Karpas-422 (cell line): ENCODE data around the gene FLAD1. TPM values are rescaled to one million over a fixed set of nuclear protein-coding genes. Genes with fewer than 3 reads are reported as not detected.

Experiments
- DNase-seq: peaks from one replicate; pipeline ENCODE4 v3.0.0-alpha.2; 2015
- H2AFZ ChIP-seq: fragments of 200-600 bp; sonication (generic); 2 replicates; pipeline ENCODE4 v1.6.1; 2014; ENCODE audit warnings: antibody characterized with exemption, low read length, mixed read lengths
- H3K27ac ChIP-seq: fragments of 200-600 bp; sonication (generic); 2 replicates; pipeline ENCODE4 v1.5.1; 2014; ENCODE audit warnings: mild to moderate bottlenecking, low read length, moderate library complexity
- H3K27me3 ChIP-seq: fragments of 200-600 bp; sonication (generic); 2 replicates; pipeline ENCODE4 v1.6.1; 2014; ENCODE audit warnings: low read length, mixed read lengths
- H3K36me3 ChIP-seq: fragments of 200-600 bp; sonication (generic); 2 replicates; pipeline ENCODE4 v1.6.1; 2014; ENCODE audit warnings: low read length, mixed read lengths; ENCODE audit not compliant: insufficient read depth
- H3K4me1 ChIP-seq: fragments of 200-600 bp; sonication (generic); 2 replicates; pipeline ENCODE4 v1.6.1; 2014; ENCODE audit warnings: mild to moderate bottlenecking, low read length, mixed read lengths
- H3K4me2 ChIP-seq: fragments of 200-600 bp; sonication (generic); 2 replicates; pipeline ENCODE4 v1.6.1; 2014; ENCODE audit warnings: low read length, low read depth, mild to moderate bottlenecking; ENCODE audit not compliant: poor library complexity, severe bottlenecking
- H3K4me3 ChIP-seq: fragments of 200-600 bp; sonication (generic); 2 replicates; pipeline ENCODE4 v1.5.1; 2014; ENCODE audit warnings: mild to moderate bottlenecking, antibody characterized with exemption, low read length, mixed read lengths
- H3K79me2 ChIP-seq: fragments of 200-600 bp; sonication (generic); 2 replicates; pipeline ENCODE4 v1.6.1; 2014; ENCODE audit warnings: mild to moderate bottlenecking, low read length, mixed read lengths
- H3K9ac ChIP-seq: fragments of 200-600 bp; sonication (generic); 2 replicates; pipeline ENCODE4 v1.6.0; 2014; ENCODE audit warnings: low read length
- H3K9me2 ChIP-seq: fragments of 200-600 bp; sonication (generic), shearing (Covaris generic); replicated peaks from 2 replicates; pipeline ENCODE4 v1.6.0; 2014; ENCODE audit warnings: mild to moderate bottlenecking, low read length, moderate library complexity; ENCODE audit not compliant: insufficient read depth
- H3K9me3 ChIP-seq: fragments of 300-700, 200-600 bp; sonication (generic); 2 replicates; pipeline ENCODE4 v1.6.1; 2014; ENCODE audit warnings: low read length, mixed read lengths
- H4K20me1 ChIP-seq: fragments of 200-600 bp; sonication (generic); 2 replicates; pipeline ENCODE4 v1.6.1; 2014; ENCODE audit warnings: mild to moderate bottlenecking, antibody characterized with exemption, low read length, low read depth; ENCODE audit not compliant: insufficient read depth
- total RNA-seq: library from RNA; depleted of rRNA; stranded (reverse); fragments of >200 nt; shearing (Covaris generic); gene quantifications from 2 replicates; pipeline ENCODE4 v1.2.3, GENCODE V29; 2014; ENCODE audit warnings: low replicate concordance

The FLAD1 gene
- total RNA-seq, 1 experiment from 2014 or later = 48.7 TPM

DNA sequence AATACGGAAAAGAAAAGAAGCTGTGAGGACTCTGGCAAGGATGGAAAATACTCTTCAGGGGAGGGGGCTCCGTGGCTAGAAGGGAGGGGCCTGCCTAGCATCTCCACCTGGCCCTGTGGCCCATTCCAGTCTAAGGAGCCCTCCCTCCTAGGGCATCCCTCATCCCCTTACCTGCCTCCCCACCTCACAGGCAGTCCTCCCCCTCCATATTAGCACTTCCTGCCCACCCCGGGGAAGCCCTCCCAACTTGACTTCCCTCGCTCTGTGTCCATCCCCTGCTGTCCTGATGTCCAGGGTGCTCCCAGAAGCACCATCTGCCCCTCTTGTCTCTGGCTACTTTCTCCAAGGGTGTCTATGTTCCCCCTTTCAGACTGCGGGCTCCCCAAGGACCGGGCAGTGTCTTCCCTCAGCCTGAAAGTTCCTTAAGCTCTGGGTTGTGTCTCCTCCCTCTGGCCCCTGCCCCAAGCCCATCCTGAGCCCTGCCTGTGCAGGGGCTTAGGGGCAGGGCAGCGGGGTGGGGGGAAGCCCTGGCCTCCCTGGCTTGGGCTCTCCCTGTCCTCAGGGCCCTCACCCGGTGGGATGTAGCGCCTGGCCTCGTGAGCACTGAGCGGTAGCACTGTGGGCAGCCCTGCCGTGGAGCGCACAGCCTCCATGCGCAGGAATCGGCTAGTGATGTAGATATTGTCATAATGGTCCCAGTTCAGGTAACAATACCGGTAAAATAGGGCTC is 46.5 kb downstream of the FLAD1 start:
- Histone ChIP-seq H3K36me3 (no peaks in the 10 kb centered on the region), H3K4me1 (no peaks in the 10 kb centered on the region), H4K20me1 (no peaks in the 10 kb centered on the region), H3K27ac (no peak overlapping the region), H3K9me2 (no peaks in the 10 kb centered on the region), H2AFZ (no peak overlapping the region), H3K79me2 (no peaks in the 10 kb centered on the region), H3K4me3 (no peak overlapping the region), H3K4me2 (no peak overlapping the region), H3K9me3 (no peaks in the 10 kb centered on the region), H3K9ac (no peak overlapping the region), H3K27me3 (no peaks in the 10 kb centered on the region)
- DNase-seq = no peak

DNA sequence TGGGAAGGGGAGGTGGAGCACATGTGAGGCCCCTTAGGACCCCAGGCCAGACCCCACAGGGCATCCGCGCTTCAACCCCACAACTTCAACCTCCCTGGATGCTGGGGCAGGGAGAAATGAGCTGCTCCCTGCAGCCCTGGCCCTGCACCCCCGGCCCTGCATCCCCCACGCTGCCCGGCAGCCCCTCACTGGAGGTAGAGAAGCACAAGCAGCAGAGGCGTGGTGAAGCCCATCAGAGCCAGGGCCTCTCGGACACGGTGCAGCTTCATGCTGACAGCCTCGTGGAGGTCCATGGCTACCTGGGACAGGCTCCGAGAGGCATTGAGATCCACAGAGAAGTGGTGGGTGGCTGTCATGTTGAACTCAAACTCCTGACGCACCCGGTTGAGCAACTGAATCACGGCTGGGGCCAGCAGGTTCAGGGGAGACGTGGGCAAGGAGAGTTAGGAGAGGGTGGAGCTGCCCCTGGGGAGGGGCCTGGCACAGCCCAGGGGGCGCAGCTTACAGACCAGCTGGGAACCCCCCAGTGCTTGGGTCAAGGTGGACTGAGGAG is 47.2 kb downstream of the FLAD1 start:
- no peaks in the 10 kb centered on the region for H4K20me1 ChIP-seq
- DNase-seq = no peak
- H3K36me3 ChIP-seq = no peaks in the 10 kb centered on the region
- no peaks in the 10 kb centered on the region for H3K4me1 ChIP-seq
- H3K27ac ChIP-seq = no peak overlapping the region
- no peak overlapping the region for H3K9ac ChIP-seq
- H3K4me2 ChIP-seq = no peak overlapping the region
- no peaks in the 10 kb centered on the region for H3K79me2 ChIP-seq
- H3K9me2 ChIP-seq = no peaks in the 10 kb centered on the region
- H3K9me3 ChIP-seq = no peaks in the 10 kb centered on the region
- H2AFZ ChIP-seq = no peak overlapping the region
- H3K27me3 ChIP-seq = no peaks in the 10 kb centered on the region
- no peak overlapping the region for H3K4me3 ChIP-seq

GRCh38 chr1:155030899-155031298 is 47.8 kb downstream of the FLAD1 start:
- no peaks in the 10 kb centered on the region for H3K9me2 ChIP-seq
- DNase-seq = no peak

GRCh38 chr1:155032886-155033285 is 49.7 kb downstream of the FLAD1 start:
- DNase-seq = no peak

More at GRCh38 chr1:155030899-155031298, 47.8 kb downstream of the FLAD1 start:
- Histone ChIP-seq H3K36me3 (no peaks in the 10 kb centered on the region), H3K9ac (no peak overlapping the region), H3K9me3 (no peaks in the 10 kb centered on the region), H4K20me1 (no peaks in the 10 kb centered on the region), H3K27ac (no peak overlapping the region), H3K4me3 (no peak overlapping the region), H3K4me2 (no peak overlapping the region), H3K4me1 (no peaks in the 10 kb centered on the region), H2AFZ (no peak overlapping the region), H3K27me3 (no peaks in the 10 kb centered on the region), H3K79me2 (no peaks in the 10 kb centered on the region)

GRCh38 chr1:155033524-155033923 is 50.4 kb downstream of the FLAD1 start, which contains the start of the genes DCST1 and DCST2:
Gene DCST1 (plus strand): TSS chr1:155033824. CDS start chr1:155034037, 213 bp downstream.
Gene DCST2 (minus strand): TSS chr1:155033781. CDS start chr1:155033701, 80 bp downstream.
- DNase-seq = no peak
- Histone ChIP-seq H3K4me3 (no peak within 1 kb of the TSS), H3K9ac (no peak within 1 kb of the TSS), H3K4me2 (no peak within 1 kb of the TSS), H3K27ac (no peak within 1 kb of the TSS), H4K20me1 (no peaks in the 10 kb centered on the region), H2AFZ (no peak within 1 kb of the TSS), H3K9me2 (no peaks in the 10 kb centered on the region), H3K9me3 (no peaks in the 10 kb centered on the region), H3K36me3 (no peaks in the 10 kb centered on the region), H3K79me2 (no peaks in the 10 kb centered on the region), H3K27me3 (no peaks in the 10 kb centered on the region), H3K4me1 (no peaks in the 10 kb centered on the region)

More at GRCh38 chr1:155032886-155033285, 49.7 kb downstream of the FLAD1 start:
- H3K4me2 ChIP-seq = no peak overlapping the region
- no peak overlapping the region for H3K9ac ChIP-seq
- H3K27me3 ChIP-seq = no peaks in the 10 kb centered on the region
- no peaks in the 10 kb centered on the region for H3K9me2 ChIP-seq
- no peak overlapping the region for H3K27ac ChIP-seq
- H3K4me3 ChIP-seq = no peak overlapping the region
- H2AFZ ChIP-seq = no peak overlapping the region
- no peaks in the 10 kb centered on the region for H3K36me3 ChIP-seq
- no peaks in the 10 kb centered on the region for H3K4me1 ChIP-seq
- no peaks in the 10 kb centered on the region for H3K9me3 ChIP-seq
- H4K20me1 ChIP-seq = no peaks in the 10 kb centered on the region
- H3K79me2 ChIP-seq = no peaks in the 10 kb centered on the region

GRCh38 chr1:155034318-155035208 is 51.4 kb downstream of the FLAD1 start:
- Histone ChIP-seq H3K4me3 (no peak overlapping the region), H3K9ac (no peak overlapping the region), H3K4me2 (no peak overlapping the region), H2AFZ (no peak overlapping the region), H3K9me2 (no peaks in the 10 kb centered on the region), H3K4me1 (no peaks in the 10 kb centered on the region), H3K36me3 (no peaks in the 10 kb centered on the region), H3K9me3 (no peaks in the 10 kb centered on the region), H3K27me3 (no peaks in the 10 kb centered on the region), H4K20me1 (no peaks in the 10 kb centered on the region), H3K79me2 (no peaks in the 10 kb centered on the region), H3K27ac (no peak overlapping the region)
- DNase-seq = no peak

- no peak overlapping the region for H3K4me2 ChIP-seq
- H3K9ac ChIP-seq = no peak overlapping the region
- H2AFZ ChIP-seq = no peak overlapping the region
- DNase-seq = no peak
- H3K79me2 ChIP-seq = no peaks in the 10 kb centered on the region
- no peaks in the 10 kb centered on the region for H3K9me3 ChIP-seq
- no peak overlapping the region for H3K27ac ChIP-seq
- H3K4me3 ChIP-seq = no peak overlapping the region
- H3K4me1 ChIP-seq = no peaks in the 10 kb centered on the region
- no peaks in the 10 kb centered on the region for H3K36me3 ChIP-seq
- H3K9me2 ChIP-seq = no peaks in the 10 kb centered on the region
- H3K27me3 ChIP-seq = no peaks in the 10 kb centered on the region
- H4K20me1 ChIP-seq = no peaks in the 10 kb centered on the region
Observed at GRCh38 chr1:155035936-155036335, 52.8 kb downstream of the FLAD1 start.

DNA sequence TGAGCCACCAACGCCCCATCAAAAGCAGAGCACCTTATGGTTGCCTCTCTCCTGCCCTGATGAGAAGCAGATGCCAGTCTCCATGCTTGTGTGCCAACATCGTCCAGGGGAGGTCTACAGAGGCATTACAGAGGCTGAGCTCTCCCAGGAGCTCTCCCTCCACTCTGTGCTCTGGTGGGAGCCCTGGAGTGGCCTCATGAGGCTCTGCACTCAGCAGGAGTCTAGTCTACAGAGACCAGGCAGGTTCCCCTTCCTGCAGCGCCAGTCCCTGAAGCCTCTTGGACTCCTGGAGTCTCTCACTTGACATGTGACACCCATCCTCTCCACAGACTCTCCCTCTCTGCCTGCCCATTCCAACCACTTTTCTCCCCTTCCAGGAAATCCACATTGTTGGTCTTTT is 53.9 kb downstream of the FLAD1 start:
- Histone ChIP-seq H3K4me1 (no peaks in the 10 kb centered on the region), H4K20me1 (no peaks in the 10 kb centered on the region), H3K36me3 (no peaks in the 10 kb centered on the region), H3K27me3 (no peaks in the 10 kb centered on the region), H2AFZ (no peak overlapping the region), H3K9ac (no peak overlapping the region), H3K9me3 (no peaks in the 10 kb centered on the region), H3K9me2 (no peaks in the 10 kb centered on the region), H3K27ac (no peak overlapping the region), H3K79me2 (no peaks in the 10 kb centered on the region), H3K4me3 (no peak overlapping the region), H3K4me2 (no peak overlapping the region)
- DNase-seq = no peak
